ENCODE measurements around the gene ACOXL. TPM values are rescaled to one million over a fixed set of nuclear protein-coding genes. Genes with fewer than 3 reads are reported as not detected.

The ACOXL gene
- total RNA-seq, 1 donor from 2014 or later, result 1.2 TPM

DNA sequence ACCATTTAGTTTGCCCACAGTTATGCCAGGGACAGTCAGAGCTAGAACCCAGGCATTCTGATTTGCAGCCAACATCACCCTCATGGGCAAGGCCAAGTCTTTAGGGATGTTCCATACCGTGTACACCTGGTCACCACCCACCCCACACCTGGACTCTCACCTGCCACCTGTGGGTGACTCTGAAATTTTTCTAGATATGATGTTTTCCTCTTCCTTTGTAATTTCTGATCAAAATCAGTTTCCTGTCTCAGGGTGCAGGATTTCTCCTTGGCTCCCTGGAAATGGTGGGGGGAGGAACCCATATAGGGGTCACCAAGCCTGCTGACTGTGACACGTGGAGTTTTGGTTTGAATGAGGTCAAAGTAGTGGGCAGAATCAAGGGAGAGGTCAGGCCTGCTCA is 138.2 kb downstream of the ACOXL start:
- intact Hi-C loops (cut with micrococcal nuclease), result no loop called here

DNA sequence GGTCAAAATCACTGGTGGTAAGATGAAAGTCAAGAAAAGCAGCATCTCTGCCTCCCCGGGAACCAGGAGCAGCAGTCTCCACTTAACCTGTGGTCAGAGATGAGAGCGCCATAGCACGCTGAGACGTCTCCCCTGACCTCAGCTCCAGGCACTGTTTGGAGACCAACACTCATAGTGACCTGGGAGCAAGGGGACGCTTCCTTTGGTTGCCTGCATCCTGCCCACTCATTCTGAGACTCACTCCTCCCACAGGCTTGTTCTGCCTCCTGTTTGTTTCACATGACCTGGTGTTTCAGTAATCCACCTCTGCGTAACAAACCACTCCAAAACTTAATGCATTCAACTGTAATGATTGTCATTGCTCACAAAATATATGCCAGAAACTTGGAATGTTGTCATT is 139.3 kb downstream of the ACOXL start:
- intact Hi-C loops (cut with micrococcal nuclease), result no loop called here

DNA sequence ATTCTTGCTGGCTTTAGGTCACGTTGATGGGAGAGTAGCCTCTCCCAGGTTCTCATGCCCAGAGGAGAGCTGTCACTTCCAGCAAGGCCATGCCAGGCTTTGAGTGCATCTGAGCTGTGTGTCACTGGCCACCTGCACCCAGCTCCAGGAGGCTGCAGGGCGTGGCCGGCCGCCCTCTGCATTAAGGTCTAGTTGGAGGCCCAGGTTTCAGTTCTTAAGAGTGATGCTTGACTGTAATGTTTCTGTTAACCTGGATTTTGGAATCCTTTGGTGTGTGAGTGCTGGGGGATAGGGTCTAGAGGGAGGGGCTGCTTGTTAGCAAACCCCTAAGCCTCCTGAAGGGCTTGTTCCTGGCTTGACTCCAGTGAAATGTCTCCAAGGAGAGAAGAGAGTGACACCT is 140.1 kb downstream of the ACOXL start:
- intact Hi-C loops (cut with micrococcal nuclease), result no loop called here

DNA sequence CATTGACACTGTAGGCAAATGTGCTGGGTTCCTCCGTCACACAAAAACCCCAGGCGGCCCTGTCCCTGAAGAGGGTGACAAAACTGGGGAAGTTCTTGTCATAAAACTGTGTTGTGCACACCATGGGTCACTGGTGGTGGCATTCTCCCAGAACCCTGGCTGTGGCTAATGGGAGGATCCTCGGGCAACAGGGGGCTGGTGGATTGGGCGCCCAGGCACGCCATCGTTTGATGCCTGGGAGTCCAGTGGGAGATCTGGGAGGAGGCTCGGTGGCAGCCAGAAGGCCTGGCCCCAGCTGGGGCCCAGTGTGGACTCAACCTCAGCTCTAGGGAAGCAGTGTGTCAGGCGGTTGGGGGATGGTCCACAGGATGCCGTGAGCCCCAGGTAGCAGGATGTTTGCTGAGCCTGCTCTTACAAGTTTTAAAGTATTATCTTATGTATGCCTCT is 140.7 kb downstream of the ACOXL start:
- intact Hi-C loops (cut with micrococcal nuclease), result loop anchor here (1.0 kb wide), 1 partner anchor 8 kb away; no protein-coding TSS in a partner anchor

DNA sequence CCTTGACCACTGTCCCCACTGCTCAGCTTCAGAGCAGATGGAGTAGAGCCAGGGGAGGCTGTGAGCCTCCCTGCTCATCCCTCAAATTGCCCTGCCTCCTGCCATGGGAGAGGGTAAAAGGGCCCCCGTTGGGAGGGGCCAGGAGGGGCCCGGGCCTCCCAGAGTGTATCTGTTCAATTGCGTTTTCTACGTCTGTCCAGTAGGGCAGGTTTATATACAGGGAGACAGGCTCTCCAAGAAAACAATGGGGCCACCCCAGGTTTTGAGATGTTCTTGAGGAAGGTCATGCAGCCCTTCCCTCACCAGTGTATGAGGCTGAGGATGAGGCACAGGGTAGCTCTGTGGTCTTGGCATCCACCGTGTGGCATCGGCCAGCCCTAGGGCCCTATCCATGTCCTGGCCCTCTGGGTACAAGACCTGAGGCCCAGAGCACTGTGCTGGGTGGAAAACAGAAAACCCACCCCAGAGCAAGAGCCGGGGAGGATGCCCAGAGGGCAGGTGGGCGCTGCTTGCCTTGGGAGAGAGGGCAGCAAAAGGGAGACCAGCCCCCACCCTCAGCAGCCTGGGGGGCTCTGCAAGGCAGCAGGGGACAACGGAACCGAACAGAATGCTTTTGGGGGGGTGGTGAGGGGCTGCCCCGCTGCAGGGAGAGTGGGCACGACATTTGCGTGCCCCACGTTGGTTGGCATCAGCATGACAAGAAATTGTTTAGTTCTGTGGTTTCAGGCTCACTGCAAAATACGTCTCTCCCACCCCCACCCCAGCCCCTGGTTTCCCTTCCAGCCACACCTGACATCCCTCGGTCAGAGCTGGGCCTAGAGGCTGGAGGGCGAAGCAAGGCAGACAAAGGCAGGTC is 141.5 kb downstream of the ACOXL start:
- intact Hi-C loops (cut with micrococcal nuclease), result loop anchor here (1.0 kb wide), 1 partner anchor 9 kb away; no protein-coding TSS in a partner anchor

DNA sequence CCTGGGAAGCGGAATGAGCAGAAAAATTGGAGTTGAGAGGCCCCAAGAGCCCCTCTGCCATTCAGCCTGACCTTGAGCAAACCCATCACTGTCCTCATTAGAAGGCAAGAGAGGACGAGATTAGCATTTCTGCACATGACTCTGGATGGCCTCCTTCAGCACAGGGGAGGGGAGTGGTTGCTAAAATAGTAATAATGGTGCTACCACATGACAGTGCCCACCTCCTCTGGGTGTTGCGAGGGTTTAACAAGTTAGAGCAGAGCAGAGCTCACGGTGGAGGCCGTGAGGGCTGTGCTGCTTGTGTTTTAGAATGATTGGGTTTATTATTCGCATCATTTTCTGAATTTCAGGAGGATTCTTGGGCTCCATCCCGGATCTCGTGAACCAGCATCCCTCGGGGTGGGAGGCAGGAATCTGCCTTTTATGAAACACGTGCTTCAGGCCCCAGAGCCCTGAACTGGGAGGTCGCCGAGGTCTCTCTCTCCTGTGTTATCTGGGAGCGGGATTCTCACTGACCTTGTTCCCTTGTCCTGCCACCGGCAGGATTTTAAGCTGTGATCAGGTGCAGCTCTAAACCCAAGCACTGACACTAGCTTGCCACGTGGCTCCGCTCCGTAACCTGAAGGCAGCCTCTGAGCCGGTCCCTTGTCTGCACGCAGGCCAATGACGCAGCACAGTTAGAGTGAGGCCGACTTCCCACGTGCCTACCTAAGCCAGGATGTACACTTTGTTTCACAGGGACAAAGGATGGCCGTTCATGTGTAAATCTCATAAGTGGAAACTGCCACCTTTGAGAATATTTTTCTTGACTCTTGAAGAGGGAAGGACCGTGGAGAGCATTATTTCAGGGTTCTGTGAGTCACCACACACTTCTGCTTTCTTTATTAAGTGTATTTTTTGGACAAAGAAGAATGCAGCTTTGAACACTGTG is 142.3 kb downstream of the ACOXL start:
- intact Hi-C loops (cut with micrococcal nuclease), result no loop called here

DNA sequence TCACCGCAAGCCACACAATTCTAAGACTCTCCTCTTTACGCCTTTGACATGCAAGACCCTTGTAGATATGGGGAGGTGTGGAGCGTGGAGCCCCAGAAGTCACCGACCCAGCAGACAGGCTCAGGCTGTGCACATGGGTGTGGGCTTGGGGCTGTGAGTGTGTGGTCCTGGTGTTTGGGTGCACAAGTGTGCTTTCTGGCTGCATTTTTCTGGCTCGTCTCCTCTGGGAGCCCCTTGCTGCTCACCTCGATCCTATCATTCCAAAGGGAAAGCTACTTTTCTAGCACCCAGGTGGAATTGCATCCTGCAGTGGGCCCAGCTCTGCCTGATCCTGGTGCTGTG is 143.0 kb downstream of the ACOXL start:
- intact Hi-C loops (cut with micrococcal nuclease), result no loop called here

DNA sequence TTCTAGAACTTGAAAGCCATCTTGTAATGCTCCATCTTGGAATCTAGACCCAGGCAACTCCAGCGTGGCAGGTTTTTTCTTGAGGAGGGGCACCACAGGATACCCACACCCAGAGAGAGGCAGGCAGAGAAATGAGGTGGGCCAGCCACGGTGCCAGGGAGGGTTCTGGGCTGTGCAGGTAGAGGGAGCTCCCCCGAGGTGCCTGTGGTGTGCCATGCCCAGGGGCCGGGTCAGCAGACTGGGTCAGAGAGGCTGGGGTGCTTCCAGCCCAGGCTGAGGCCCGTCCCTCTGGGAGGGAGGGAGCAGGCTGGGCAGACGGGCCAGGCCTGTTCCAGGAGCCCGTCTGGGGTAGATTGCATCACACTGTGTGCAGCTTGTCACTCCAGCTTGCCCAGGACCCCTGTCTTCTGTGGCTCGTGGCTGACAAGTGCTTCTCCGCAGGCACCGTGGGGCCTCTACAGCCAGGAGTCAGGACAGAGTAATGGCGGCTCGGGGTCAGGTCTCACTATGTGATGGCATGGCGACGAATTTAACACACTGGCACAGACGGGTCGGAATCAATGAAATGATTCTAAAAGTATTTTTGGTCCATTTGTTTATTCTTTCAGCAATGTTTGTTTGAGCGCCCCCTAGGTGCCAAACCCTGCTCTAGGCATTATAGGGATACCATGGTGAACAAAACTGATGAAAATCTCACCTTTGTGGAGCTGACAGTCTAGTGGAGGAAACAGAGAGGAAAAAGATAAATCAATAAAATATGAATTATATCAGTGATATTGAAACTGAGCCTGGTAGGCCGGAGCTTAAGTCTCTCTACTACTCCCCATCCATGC is 144.0 kb downstream of the ACOXL start:
- intact Hi-C loops (cut with micrococcal nuclease), result no loop called here

DNA sequence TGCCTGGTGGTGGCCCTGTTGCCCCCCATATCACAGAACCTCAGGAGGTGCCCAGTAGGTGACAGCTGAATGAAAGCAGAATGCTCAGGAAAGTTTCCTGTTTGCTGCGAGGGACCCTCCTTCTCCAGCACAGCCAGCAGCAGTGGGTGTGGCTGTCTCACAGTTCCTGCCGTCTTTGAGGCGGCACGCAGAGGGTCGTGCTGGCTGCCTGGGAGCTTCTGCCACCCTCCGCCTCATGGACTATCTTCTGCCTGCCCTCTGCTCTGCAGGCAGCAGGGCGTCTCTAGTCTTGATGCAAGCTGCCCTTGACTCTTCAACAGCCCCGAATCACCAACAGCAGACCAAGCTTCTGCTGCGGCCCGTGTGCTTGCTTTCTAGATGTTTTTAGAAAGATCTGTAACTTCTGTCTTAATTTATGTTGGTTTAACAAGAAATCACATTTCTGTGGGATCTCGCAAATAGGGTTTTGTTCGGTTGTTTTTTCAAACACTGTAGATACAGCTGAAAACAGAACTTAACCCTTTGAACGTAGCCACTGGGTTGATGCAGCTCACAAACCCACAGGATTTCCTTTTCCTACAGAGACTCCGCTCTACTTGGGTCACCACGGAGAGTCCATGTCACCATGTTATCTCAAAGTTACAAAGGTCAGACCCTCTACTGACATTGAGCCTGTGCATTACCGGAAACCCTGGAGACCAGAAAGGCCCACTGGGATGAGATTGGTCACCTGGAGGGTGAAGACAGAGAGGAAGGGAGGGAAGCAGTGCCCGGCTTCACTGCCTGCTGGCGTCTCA is 144.9 kb downstream of the ACOXL start:
- intact Hi-C loops (cut with micrococcal nuclease), result no loop called here

DNA sequence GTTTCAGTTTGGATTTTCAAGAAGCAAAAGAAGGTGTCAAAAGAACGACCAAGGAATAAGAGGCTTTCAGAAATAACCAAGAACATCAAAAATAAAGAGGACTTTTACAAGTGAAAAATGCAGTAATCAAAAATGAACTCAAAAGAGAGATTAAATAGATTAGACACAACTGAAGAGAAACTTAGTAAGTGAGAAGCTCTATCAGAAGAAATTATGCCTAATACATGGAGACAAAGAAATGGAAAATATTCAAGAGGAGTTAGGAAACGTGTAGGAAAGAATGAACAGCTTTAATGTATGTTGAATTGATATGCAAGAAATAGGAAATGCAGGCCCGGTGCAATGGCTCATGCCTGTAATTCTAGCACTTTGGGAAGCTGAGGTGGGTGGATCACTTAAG is 145.8 kb downstream of the ACOXL start:
- intact Hi-C loops (cut with micrococcal nuclease), result no loop called here

DNA sequence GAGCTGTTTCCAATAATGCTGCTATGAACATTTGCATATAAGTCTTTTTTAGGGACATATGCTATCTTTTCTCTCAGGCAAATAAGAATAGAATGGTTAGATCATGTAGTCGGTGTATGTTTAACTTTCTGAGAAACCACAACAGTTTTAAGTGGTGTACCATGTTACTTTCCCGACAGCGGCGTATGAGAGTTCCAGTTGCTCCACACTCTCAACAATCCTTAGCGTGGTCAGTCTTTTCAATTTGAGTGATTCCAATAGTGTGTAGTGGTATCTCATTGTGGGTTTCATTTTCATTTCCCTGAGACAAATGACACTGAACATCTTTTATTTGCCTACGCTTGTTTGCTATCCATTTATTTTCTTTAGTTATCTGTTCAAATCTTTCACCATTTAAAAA is 149.5 kb downstream of the ACOXL start:
- intact Hi-C loops (cut with micrococcal nuclease), result loop anchor here (1.0 kb wide), 1 partner anchor 15 kb away; no protein-coding TSS in a partner anchor

DNA sequence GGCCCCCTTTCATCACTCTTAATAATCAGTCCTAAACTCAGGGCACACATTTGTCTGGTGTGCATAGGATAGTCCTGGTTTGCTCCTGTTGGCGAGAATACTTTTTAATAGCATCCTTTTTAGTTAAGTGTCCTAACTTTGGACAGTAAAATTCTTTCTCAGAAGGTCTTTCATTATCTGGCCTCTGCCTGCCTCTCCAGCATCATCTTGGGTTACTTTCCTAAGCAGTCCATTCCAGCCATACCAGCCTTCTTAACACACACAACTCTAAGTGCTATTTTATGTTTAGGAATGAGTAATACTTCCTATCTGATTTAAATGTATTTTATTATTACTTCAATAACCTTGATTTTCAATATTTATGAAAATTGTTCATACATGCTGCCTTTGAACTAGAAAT is 151.0 kb downstream of the ACOXL start:
- intact Hi-C loops (cut with micrococcal nuclease), result no loop called here

DNA sequence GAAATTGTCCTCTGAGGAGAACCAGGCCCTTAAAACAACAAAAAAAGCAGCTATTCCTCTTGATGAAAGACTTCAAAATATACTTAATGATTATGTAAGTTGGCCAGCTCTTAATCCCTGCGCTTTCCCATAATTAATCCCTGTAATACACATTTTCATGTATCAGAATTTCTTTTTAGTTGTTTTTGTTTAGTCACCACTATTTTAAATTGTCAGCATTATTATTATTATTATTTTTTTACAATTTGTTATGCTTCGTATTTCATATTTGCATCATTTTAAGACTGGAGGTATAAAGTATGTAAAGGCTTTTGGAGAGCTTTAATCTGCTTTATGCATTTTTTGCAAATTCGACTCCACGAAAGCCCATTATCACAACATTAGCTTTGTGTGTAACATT is 152.9 kb downstream of the ACOXL start:
- intact Hi-C loops (cut with micrococcal nuclease), result no loop called here

DNA sequence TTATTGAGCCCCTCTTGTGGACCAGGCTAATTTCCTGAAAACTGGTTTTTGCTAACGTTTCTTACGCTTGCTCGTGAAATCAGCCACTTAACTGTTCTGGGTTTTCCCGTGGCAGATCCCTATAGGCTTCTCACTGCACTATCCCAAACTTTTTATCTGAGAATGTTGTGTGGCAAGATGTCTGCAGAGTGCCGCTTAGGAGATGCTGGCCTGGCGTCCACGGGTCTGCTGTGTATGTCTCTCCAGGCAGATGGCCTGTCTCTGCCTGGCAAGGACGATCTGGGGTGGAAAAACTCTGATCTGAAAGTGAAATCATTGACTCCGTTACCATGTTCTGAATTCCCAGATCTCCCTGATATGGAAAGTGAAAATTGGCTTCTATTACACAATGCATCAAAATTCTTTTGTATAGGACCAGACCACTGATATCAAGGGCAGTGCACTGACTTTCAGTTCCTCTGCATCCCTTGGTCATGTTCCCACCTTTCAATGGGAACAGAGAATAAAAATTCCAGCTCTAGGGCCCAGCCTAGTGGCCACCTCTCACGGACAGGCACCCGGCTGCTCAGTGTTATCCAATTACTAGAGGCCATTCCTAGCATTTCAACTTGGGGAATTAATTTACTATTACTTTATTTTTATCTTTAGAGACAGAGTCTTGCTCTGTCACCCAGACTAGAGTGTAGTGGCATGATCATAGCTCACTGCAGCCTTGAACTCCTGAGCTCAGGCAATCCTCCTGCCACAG is 154.6 kb downstream of the ACOXL start:
- intact Hi-C loops (cut with micrococcal nuclease), result no loop called here

DNA sequence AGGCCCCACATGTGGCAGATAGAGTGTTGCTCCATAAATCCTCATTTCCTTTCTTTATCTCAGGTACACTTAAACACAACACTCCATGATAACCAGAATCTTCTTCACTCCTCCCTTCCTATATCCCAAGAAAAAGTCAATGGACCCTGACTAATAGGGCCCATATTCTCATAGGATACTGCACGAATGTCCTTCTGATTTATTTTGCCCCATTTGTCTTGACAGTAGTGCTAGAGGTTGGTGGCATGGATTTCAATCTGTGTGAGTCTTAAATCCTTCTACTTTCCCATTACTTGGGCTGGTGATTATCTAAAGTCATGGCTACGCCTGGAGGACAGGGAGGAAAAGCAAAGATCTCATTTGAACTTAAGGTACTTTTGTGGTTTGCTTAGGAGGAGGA is 156.0 kb downstream of the ACOXL start:
- intact Hi-C loops (cut with micrococcal nuclease), result no loop called here

DNA sequence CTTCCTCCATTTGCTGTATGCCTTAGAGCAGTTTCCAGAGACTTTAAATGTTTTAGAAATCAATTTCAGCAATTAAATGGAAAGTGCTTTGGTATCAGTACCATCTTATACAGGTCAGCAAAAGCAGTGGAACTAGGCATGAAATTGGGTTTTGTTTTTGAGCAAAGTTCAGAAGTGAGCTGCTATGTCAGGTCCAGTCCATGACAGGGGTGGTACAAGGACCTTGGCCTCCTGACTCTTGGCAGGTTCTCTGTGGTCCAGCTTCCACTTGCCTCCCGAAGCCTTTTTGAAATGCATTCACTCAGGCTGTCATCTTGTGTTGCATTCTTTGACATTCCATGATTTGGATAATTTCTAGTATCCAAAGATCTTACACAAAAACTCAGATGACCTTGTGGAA is 159.3 kb downstream of the ACOXL start:
- intact Hi-C loops (cut with micrococcal nuclease), result no loop called here

DNA sequence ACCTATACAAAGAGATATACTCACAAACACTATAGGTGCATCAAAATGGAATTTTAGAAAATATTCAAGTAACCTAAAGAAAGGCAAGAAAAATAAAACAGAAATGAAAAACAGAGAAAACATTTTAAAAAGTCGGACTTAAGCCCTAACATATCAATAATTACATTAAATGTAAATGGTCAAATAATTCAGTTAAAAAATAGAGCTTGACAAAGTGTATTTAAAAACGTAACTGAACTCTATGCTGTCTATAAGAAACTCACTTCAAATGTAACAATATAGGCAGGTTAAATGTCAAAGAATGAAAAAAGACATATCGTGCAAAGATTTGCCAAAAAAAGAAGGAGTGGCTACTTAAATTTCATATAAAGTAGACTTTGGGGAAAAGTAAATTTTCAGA is 163.9 kb downstream of the ACOXL start:
- intact Hi-C loops (cut with micrococcal nuclease), result no loop called here

DNA sequence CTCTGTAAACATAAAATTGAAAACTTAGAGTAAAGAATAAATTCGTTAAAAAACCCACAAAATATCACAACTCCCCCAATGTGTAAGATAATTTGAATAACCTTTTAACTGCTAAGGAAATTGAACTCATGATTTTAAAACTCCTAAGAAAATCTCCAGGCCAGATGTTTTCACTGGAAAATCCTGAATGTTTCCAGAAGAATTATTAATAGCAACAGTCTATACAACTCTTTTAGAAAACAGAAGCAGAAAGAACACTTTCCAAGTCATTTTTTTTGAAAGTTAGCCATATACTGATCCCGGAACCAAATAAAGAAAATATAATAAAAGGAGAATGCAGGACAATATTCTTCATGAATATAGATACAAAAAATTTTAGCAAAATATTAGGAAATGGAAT is 165.6 kb downstream of the ACOXL start:
- intact Hi-C loops (cut with micrococcal nuclease), result no loop called here

DNA sequence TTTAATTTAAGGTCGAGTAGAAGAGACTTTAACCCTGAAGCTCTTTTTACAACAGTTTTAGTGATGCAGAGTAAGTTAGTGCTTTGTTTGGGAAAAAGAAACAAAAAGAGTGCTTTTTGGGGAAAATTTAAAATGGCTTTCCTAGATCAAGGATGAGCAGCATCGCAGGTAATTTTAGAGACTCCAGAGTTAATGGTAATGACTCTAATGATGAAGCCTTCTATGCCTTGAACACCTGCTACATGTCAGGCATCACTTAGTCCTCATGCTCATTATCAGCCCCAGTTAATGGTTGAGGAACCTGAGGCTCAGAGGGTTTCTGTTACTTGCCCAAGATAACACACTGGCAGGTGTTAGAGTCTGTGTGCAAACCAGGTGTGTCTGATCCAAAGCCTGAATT is 167.8 kb downstream of the ACOXL start:
- intact Hi-C loops (cut with micrococcal nuclease), result no loop called here

DNA sequence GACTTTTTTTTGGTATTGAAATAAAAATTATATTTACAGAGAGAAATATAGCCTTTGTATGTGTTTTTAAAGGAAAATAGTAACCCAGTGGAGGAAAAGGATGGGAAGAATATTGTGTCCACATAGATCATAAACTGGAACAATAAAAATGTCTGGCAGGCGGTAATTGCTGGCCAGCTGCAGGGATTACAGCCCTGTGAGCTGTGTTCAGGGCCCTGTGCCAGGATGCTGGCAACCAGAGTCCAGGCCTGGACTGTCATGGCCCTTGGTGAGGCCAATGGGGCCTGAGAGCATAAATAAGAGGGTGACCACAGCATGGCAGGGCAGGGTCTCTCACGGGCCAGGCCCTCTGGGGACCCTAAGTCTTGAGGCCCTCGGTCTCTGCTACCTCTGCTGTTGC is 171.2 kb downstream of the ACOXL start:
- intact Hi-C loops (cut with micrococcal nuclease), result no loop called here
